Gastroesophageal sphincter (tissue), 3 donors: ENCODE data around the gene SLC13A1.

Experiments
- POLR2AphosphoS5 ChIP-seq: sonication (generic); formaldehyde crosslinking; IDR thresholded peaks from one replicate; pipeline ENCODE4 v1.6.1; 2017; ENCODE audit warnings: antibody characterized with exemption
- TF ChIP-seq, protein P1 (sequence below), 4 experiments: fragments of 200-600 bp in 2 of 4; fragments of 450-650 bp in 2 of 4; sonication (generic) in 1 of 4; IDR thresholded peaks; one replicate each; pipeline ENCODE4 v1.5.1; 2017 to 2019; ENCODE audit warnings: antibody characterized with exemption in 4 of 4, mild to moderate bottlenecking in 2 of 4, moderate library complexity in 2 of 4

DNA sequence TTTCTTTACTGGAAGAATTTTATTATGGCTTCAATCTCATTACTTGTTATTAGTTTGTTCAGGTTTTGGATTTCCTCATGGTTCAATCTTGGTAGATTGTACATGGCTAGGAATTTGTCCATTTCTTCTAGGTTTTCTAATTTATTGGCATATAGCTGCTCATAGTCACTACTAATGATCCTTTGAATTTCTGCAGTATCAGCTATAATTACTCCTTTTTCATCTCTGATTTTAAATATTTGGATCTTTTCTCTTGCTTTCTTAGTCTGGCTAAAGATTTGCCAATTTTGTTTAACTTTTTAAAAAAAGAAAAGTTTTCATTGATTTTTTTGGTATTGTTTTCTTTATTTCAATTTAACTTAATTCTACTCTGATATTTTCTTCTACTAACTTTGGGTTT, 59.2 kb downstream of the SLC13A1 start:
- TF ChIP-seq, protein P1, sequence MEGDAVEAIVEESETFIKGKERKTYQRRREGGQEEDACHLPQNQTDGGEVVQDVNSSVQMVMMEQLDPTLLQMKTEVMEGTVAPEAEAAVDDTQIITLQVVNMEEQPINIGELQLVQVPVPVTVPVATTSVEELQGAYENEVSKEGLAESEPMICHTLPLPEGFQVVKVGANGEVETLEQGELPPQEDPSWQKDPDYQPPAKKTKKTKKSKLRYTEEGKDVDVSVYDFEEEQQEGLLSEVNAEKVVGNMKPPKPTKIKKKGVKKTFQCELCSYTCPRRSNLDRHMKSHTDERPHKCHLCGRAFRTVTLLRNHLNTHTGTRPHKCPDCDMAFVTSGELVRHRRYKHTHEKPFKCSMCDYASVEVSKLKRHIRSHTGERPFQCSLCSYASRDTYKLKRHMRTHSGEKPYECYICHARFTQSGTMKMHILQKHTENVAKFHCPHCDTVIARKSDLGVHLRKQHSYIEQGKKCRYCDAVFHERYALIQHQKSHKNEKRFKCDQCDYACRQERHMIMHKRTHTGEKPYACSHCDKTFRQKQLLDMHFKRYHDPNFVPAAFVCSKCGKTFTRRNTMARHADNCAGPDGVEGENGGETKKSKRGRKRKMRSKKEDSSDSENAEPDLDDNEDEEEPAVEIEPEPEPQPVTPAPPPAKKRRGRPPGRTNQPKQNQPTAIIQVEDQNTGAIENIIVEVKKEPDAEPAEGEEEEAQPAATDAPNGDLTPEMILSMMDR (IDR thresholded peaks at IDR 0.05): no peak
- TF ChIP-seq POLR2AphosphoS5: no peak
